Astrocyte (in vitro differentiated cells and primary cell): ENCODE data around the gene STX17. TPM values are rescaled to one million over a fixed set of nuclear protein-coding genes. Genes with fewer than 3 reads are reported as not detected.

Experiments
- DNase-seq: peaks from one replicate; pipeline ENCODE4 v3.0.0-alpha.2; 2010; ENCODE audit warnings: low read depth
- FAIRE-seq: peaks from 2 replicates; lab custom pipeline; 2011; peaks lifted over from hg19 to GRCh38; lab: Jason Lieb, UNC
- H2AFZ ChIP-seq: 2 replicates; pipeline ENCODE4 v1.6.0; 2012; ENCODE audit warnings: low read depth, low read length, inconsistent platforms
- H3K27ac ChIP-seq: 2 replicates; pipeline ENCODE4 v1.5.1; 2011; ENCODE audit warnings: low read depth, low read length, inconsistent platforms
- H3K27me3 ChIP-seq: 2 replicates; pipeline ENCODE4 v1.6.0; 2011; ENCODE audit warnings: low read length, inconsistent platforms; ENCODE audit not compliant: insufficient read depth
- H3K36me3 ChIP-seq: 2 replicates; pipeline ENCODE4 v1.5.1; 2011; ENCODE audit warnings: low read length, inconsistent platforms; ENCODE audit not compliant: insufficient read depth
- H3K4me1 ChIP-seq: 2 replicates; pipeline ENCODE4 v1.5.1; 2011; ENCODE audit warnings: low read length, inconsistent platforms; ENCODE audit not compliant: insufficient read depth
- H3K4me2 ChIP-seq: 2 replicates; pipeline ENCODE4 v1.6.0; 2012; ENCODE audit warnings: low read length, inconsistent platforms
- H3K4me3 ChIP-seq: 2 replicates; pipeline ENCODE4 v1.5.1; 2011; ENCODE audit warnings: low read depth, mild to moderate bottlenecking, low read length, inconsistent platforms; ENCODE audit not compliant: insufficient read depth
- H3K79me2 ChIP-seq: 2 replicates; pipeline ENCODE4 v1.6.0; 2012; ENCODE audit warnings: mild to moderate bottlenecking, low read length, inconsistent platforms; ENCODE audit not compliant: insufficient read depth
- H3K9ac ChIP-seq: 2 replicates; pipeline ENCODE4 v1.6.0; 2012; ENCODE audit warnings: mild to moderate bottlenecking, low read length, inconsistent platforms
- H3K9me3 ChIP-seq: 2 replicates; pipeline ENCODE4 v1.5.1; 2012; ENCODE audit warnings: low read depth, mild to moderate bottlenecking, low read length, inconsistent platforms; ENCODE audit not compliant: insufficient read depth
- H4K20me1 ChIP-seq: 2 replicates; pipeline ENCODE4 v1.6.0; 2012; ENCODE audit warnings: low read length, inconsistent platforms; ENCODE audit not compliant: insufficient read depth
- H3K27ac Mint-ChIP-seq: one replicate; pipeline ENCODE4 v1.8.0; 2021; ENCODE audit warnings: mild to moderate bottlenecking, mixed read lengths; ENCODE audit not compliant: unreplicated experiment
- H3K27me3 Mint-ChIP-seq: one replicate; pipeline ENCODE4 v1.8.0; 2021; ENCODE audit warnings: low read depth, mixed read lengths; ENCODE audit not compliant: unreplicated experiment
- H3K36me3 Mint-ChIP-seq: one replicate; pipeline ENCODE4 v1.8.0; 2021; ENCODE audit warnings: low read depth, mixed read lengths; ENCODE audit not compliant: unreplicated experiment
- H3K4me1 Mint-ChIP-seq: one replicate; pipeline ENCODE4 v1.8.0; 2021; ENCODE audit warnings: low read depth, mixed read lengths; ENCODE audit not compliant: unreplicated experiment
- H3K4me3 Mint-ChIP-seq: one replicate; pipeline ENCODE4 v1.8.0; 2021; ENCODE audit warnings: mild to moderate bottlenecking, moderate library complexity, mixed read lengths; ENCODE audit not compliant: unreplicated experiment
- H3K9me3 Mint-ChIP-seq: one replicate; pipeline ENCODE4 v1.8.0; 2021; ENCODE audit warnings: mild to moderate bottlenecking, mixed read lengths; ENCODE audit not compliant: unreplicated experiment
- CTCF ChIP-seq: IDR thresholded peaks from 2 replicates; pipeline ENCODE4 v1.5.1; 2011; ENCODE audit warnings: low read depth, mild to moderate bottlenecking, inconsistent platforms, low read length, moderate library complexity; ENCODE audit not compliant: insufficient read depth
- EZH2 ChIP-seq: IDR thresholded peaks from 2 replicates; pipeline ENCODE4 v1.6.1; 2012; ENCODE audit warnings: mild to moderate bottlenecking, low read length, inconsistent platforms; ENCODE audit not compliant: insufficient read depth
- total RNA-seq: library from RNA; stranded (reverse); gene quantifications from 2 replicates; pipeline ENCODE4 v1.2.1, GENCODE V29; 2021

STX17 gene
- total RNA-seq, 1 donor from 2014 or later, result 28.3 TPM

GRCh38 chr9:99998866-99999265, 92.4 kb downstream of the STX17 start:
- Mint-ChIP-seq H3K27ac (no peak overlapping the region), H3K36me3 (peaks cover 38% of the 10 kb centered on the region), H3K4me3 (no peak overlapping the region), H3K9me3 (peaks cover 5% of the 10 kb centered on the region), H3K4me1 (peaks cover 9% of the 10 kb centered on the region), H3K27me3 (no peaks in the 10 kb centered on the region)
- Histone ChIP-seq H3K36me3 (no peaks in the 10 kb centered on the region), H2AFZ (no peak overlapping the region), H3K9me3 (no peaks in the 10 kb centered on the region), H3K79me2 (no peaks in the 10 kb centered on the region), H3K27me3 (no peaks in the 10 kb centered on the region), H3K27ac (no peak overlapping the region), H3K4me1 (no peaks in the 10 kb centered on the region), H4K20me1 (no peaks in the 10 kb centered on the region), H3K4me2 (no peak overlapping the region), H3K4me3 (no peak overlapping the region), H3K9ac (no peak overlapping the region)
- DNase-seq, result no peak
- no peak for FAIRE-seq
- TF ChIP-seq CTCF (no peak), EZH2 (no peak)

GRCh38 chr9:99999797-100000196, 93.3 kb downstream of the STX17 start:
- no peak overlapping the region for H3K27ac Mint-ChIP-seq

More at GRCh38 chr9:99999797-100000196, 93.3 kb downstream of the STX17 start:
- Histone ChIP-seq H3K4me3 (no peak overlapping the region), H3K27ac (no peak overlapping the region), H3K79me2 (no peaks in the 10 kb centered on the region), H3K4me1 (no peaks in the 10 kb centered on the region), H3K9ac (no peak overlapping the region), H3K9me3 (no peaks in the 10 kb centered on the region), H2AFZ (no peak overlapping the region), H3K4me2 (no peak overlapping the region), H3K27me3 (no peaks in the 10 kb centered on the region), H4K20me1 (no peaks in the 10 kb centered on the region), H3K36me3 (no peaks in the 10 kb centered on the region)
- no peaks in the 10 kb centered on the region for H3K9me3 Mint-ChIP-seq
- DNase-seq, result no peak
- H3K27me3 Mint-ChIP-seq, result no peaks in the 10 kb centered on the region
- H3K4me3 Mint-ChIP-seq, result no peak overlapping the region
- TF ChIP-seq EZH2 (no peak), CTCF (no peak)
- H3K4me1 Mint-ChIP-seq, result peaks cover 9% of the 10 kb centered on the region
- peaks cover 37% of the 10 kb centered on the region for H3K36me3 Mint-ChIP-seq
- FAIRE-seq, result no peak
